ENCODE results near the gene PSMA2.

DNA sequence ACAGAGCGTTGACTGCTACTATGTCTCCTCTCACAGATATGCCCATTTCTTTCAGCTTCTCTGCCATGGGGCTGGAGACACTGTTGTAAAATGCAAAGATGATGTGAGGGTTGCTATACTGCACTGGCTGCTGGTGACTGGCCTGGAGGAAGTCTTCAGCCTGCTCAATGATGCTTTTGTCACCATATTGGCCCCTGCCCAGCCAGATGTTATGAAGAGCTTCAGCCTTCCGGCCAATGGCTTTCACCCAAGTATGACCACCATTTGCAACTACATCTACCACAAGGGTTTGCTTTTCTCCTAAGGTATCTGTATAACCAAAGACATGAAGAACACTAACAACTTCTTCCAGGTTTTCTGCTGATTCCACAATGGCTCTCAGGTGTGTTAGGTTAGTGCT is 21.7 kb downstream of the PSMA2 start:
- no peak for TF ChIP-seq GATA2 (IDR thresholded peaks at IDR 0.05; ENCODE audit: low read depth, low read length)
- no peak for TF ChIP-seq GATA3 (IDR thresholded peaks at IDR 0.05; ENCODE audit: low read depth, low read length)

All from SH-SY5Y (cell line).